T-helper 1 cell treated with Interleukin-12 subunit alpha and Interleukin-12 subunit beta and Interleukin-4 antibody, amounts not matched to agents 30 ng/mL and 1 ng/mL, for 36 hours (primary cell): ENCODE results near the gene SHH. TPM values are rescaled to one million over a fixed set of nuclear protein-coding genes. Genes with fewer than 3 reads are reported as not detected.

Experiments used
- intact Hi-C: fragments of 100-400 bp; cut with micrococcal nuclease; formaldehyde crosslinking; loops from one replicate; pipeline ENCODE4 v1.15.1; 2024
- total RNA-seq: library from RNA; stranded (reverse); gene quantifications from 2 replicates; pipeline ENCODE4 v1.2.3, GENCODE V29; 2022

Gene SHH
- total RNA-seq = not detected in 2 replicates

GRCh38 chr7:155811895-155812761 is at the start of gene SHH:
TSS of gene SHH (minus strand) at chr7:155812463. CDS start at chr7:155812122, 341 bp downstream.
- intact Hi-C loops = loop anchor here (2.0 to 10.0 kb wide), 3 partner anchors 431 to 833 kb away; partner anchors contain the start of gene RNF32

GRCh38 chr7:155861480-155861868 is 49.2 kb upstream of the SHH start:
- intact Hi-C loops = no loop called here

- intact Hi-C loops = no loop called here
These were observed 48.7 kb upstream of the SHH start for GRCh38 chr7:155860840-155861479.

GRCh38 chr7:155860461-155860839 is 48.2 kb upstream of the SHH start:
- intact Hi-C loops = no loop called here

GRCh38 chr7:155858521-155859061 is 46.3 kb upstream of the SHH start:
- intact Hi-C loops = no loop called here

- intact Hi-C loops = no loop called here
These were observed 44.9 kb upstream of the SHH start for GRCh38 chr7:155857141-155857540.

- intact Hi-C loops = no loop called here
These were observed 44.4 kb upstream of the SHH start for GRCh38 chr7:155856656-155857055.

- intact Hi-C loops = no loop called here
These were observed 40.4 kb upstream of the SHH start for GRCh38 chr7:155852426-155853301.

- intact Hi-C loops = no loop called here
These were observed 39.6 kb upstream of the SHH start for GRCh38 chr7:155851892-155852291.

GRCh38 chr7:155850766-155851678 is 38.8 kb upstream of the SHH start:
- intact Hi-C loops = no loop called here

GRCh38 chr7:155850001-155850436 is 37.8 kb upstream of the SHH start:
- intact Hi-C loops = no loop called here

GRCh38 chr7:155848691-155849669 is 36.7 kb upstream of the SHH start:
- intact Hi-C loops = no loop called here

GRCh38 chr7:155847821-155848435 is 35.7 kb upstream of the SHH start:
- intact Hi-C loops = no loop called here

GRCh38 chr7:155846936-155847335 is 34.7 kb upstream of the SHH start:
- intact Hi-C loops = no loop called here

GRCh38 chr7:155846156-155846555 is 33.9 kb upstream of the SHH start:
- intact Hi-C loops = no loop called here

- intact Hi-C loops = no loop called here
These were observed 33.0 kb upstream of the SHH start for GRCh38 chr7:155845226-155845625.

GRCh38 chr7:155844526-155844925 is 32.3 kb upstream of the SHH start:
- intact Hi-C loops = no loop called here

GRCh38 chr7:155844019-155844453 is 31.8 kb upstream of the SHH start:
- intact Hi-C loops = no loop called here
